Epithelial cell of proximal tubule (primary cell): ENCODE data around the gene FARS2. TPM values are rescaled to one million over a fixed set of nuclear protein-coding genes. Genes with fewer than 3 reads are reported as not detected.
A peak's percentile ranks its signal among the peaks of the same experiment; 100 is the strongest.

Source experiments
- DNase-seq: peaks from one replicate; pipeline ENCODE4 v3.0.0-alpha.2; 2011; ENCODE audit warnings: low read depth
- H3K4me3 ChIP-seq: 2 replicates; pipeline ENCODE4 v1.5.1; 2011; ENCODE audit warnings: low read depth, mild to moderate bottlenecking, low read length
- CTCF ChIP-seq: conservative IDR thresholded peaks from 2 replicates; pipeline ENCODE4 v1.5.1; 2012; ENCODE audit warnings: low read depth, mild to moderate bottlenecking, low read length
- total RNA-seq: library from RNA; depleted of rRNA; stranded (reverse); fragments of >200 nt; gene quantifications from 2 replicates; pipeline ENCODE4 v1.2.3, GENCODE V29; 2015

Gene FARS2
- total RNA-seq, 1 donor from 2014 or later, result 7.7 TPM

- H3K4me3 ChIP-seq, result no peak overlapping the region
- TF ChIP-seq CTCF, result no peak
- DNase-seq, result no peak
Observed at GRCh38 chr6:5469101-5469846, 208.0 kb downstream of the FARS2 start.

GRCh38 chr6:5471044-5471443 is 209.7 kb downstream of the FARS2 start:
- no peak for DNase-seq
- peak; percentile 90 for TF ChIP-seq CTCF
- no peak overlapping the region for H3K4me3 ChIP-seq

- H3K4me3 ChIP-seq, result no peak overlapping the region
- DNase-seq, result no peak
- TF ChIP-seq CTCF, result no peak
Observed at GRCh38 chr6:5471637-5472398, 210.5 kb downstream of the FARS2 start.

GRCh38 chr6:5472571-5472970 is 211.3 kb downstream of the FARS2 start:
- no peak for DNase-seq
- no peak for TF ChIP-seq CTCF
- no peak overlapping the region for H3K4me3 ChIP-seq

GRCh38 chr6:5475779-5476178 is 214.5 kb downstream of the FARS2 start:
- TF ChIP-seq CTCF, result no peak
- H3K4me3 ChIP-seq, result no peak overlapping the region
- DNase-seq, result no peak

- TF ChIP-seq CTCF, result no peak
Observed at GRCh38 chr6:5478380-5478779, 217.1 kb downstream of the FARS2 start.

More at GRCh38 chr6:5478380-5478779, 217.1 kb downstream of the FARS2 start:
- no peak overlapping the region for H3K4me3 ChIP-seq
- no peak for DNase-seq
